Measurements from ENCODE around the gene PARD3.

GRCh38 chr10:34723750-34724149 lies 91.3 kb downstream of the PARD3 start:
- TF ChIP-seq, protein P1, sequence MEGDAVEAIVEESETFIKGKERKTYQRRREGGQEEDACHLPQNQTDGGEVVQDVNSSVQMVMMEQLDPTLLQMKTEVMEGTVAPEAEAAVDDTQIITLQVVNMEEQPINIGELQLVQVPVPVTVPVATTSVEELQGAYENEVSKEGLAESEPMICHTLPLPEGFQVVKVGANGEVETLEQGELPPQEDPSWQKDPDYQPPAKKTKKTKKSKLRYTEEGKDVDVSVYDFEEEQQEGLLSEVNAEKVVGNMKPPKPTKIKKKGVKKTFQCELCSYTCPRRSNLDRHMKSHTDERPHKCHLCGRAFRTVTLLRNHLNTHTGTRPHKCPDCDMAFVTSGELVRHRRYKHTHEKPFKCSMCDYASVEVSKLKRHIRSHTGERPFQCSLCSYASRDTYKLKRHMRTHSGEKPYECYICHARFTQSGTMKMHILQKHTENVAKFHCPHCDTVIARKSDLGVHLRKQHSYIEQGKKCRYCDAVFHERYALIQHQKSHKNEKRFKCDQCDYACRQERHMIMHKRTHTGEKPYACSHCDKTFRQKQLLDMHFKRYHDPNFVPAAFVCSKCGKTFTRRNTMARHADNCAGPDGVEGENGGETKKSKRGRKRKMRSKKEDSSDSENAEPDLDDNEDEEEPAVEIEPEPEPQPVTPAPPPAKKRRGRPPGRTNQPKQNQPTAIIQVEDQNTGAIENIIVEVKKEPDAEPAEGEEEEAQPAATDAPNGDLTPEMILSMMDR (IDR thresholded peaks at IDR 0.05 in 2 of 3, conservative IDR thresholded peaks at IDR 0.05 in 1 of 3; ENCODE audit: borderline replicate concordance in 1 of 3, insufficient read depth in 1 of 3, low read depth in 2 of 3, low read length in 2 of 3), result peak; percentile 33 to 67 (median 41); a peak in 3 of 6 replicates
- TF ChIP-seq CEBPB (IDR thresholded peaks at IDR 0.05; ENCODE audit: low read depth) (no peak), POLR2AphosphoS5 (IDR thresholded peaks at IDR 0.05; ENCODE audit: low read depth, low read length) (no peak), MAX (IDR thresholded peaks at IDR 0.05) (no peak), ELF1 (IDR thresholded peaks at IDR 0.05; ENCODE audit: borderline replicate concordance, low read depth) (no peak), ZNF274 (IDR thresholded peaks at IDR 0.05; ENCODE audit: low read depth, low read length) (no peak), POLR2A (IDR thresholded peaks at IDR 0.05; ENCODE audit: borderline replicate concordance, extremely low read depth, insufficient read depth, insufficient read length) (no peak), ZFX (IDR thresholded peaks at IDR 0.05) (no peak), RAD21 (IDR thresholded peaks at IDR 0.05; ENCODE audit: low read depth) (peak; percentile 82), SP1 (IDR thresholded peaks at IDR 0.05; ENCODE audit: low read depth) (no peak)
- TF ChIP-seq, protein P2, sequence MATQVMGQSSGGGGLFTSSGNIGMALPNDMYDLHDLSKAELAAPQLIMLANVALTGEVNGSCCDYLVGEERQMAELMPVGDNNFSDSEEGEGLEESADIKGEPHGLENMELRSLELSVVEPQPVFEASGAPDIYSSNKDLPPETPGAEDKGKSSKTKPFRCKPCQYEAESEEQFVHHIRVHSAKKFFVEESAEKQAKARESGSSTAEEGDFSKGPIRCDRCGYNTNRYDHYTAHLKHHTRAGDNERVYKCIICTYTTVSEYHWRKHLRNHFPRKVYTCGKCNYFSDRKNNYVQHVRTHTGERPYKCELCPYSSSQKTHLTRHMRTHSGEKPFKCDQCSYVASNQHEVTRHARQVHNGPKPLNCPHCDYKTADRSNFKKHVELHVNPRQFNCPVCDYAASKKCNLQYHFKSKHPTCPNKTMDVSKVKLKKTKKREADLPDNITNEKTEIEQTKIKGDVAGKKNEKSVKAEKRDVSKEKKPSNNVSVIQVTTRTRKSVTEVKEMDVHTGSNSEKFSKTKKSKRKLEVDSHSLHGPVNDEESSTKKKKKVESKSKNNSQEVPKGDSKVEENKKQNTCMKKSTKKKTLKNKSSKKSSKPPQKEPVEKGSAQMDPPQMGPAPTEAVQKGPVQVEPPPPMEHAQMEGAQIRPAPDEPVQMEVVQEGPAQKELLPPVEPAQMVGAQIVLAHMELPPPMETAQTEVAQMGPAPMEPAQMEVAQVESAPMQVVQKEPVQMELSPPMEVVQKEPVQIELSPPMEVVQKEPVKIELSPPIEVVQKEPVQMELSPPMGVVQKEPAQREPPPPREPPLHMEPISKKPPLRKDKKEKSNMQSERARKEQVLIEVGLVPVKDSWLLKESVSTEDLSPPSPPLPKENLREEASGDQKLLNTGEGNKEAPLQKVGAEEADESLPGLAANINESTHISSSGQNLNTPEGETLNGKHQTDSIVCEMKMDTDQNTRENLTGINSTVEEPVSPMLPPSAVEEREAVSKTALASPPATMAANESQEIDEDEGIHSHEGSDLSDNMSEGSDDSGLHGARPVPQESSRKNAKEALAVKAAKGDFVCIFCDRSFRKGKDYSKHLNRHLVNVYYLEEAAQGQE (IDR thresholded peaks at IDR 0.05; ENCODE audit: low read depth), result no peak
- TF ChIP-seq, protein P3, sequence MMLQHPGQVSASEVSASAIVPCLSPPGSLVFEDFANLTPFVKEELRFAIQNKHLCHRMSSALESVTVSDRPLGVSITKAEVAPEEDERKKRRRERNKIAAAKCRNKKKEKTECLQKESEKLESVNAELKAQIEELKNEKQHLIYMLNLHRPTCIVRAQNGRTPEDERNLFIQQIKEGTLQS (IDR thresholded peaks at IDR 0.05), result no peak

Data from HCT116 (cell line).